GM12878 (cell line): ENCODE results near the gene PLEKHG4B. TPM values are rescaled to one million over a fixed set of nuclear protein-coding genes. Genes with fewer than 3 reads are reported as not detected.

Experiments used
- ATAC-seq: fragments of 200-7000 bp; cut with Tn5 transposase; 3 replicates; pipeline ENCODE4 v1.9.1; 2020; ENCODE audit warnings: mild to moderate bottlenecking, moderate library complexity
- BruUV-seq: library from RNA; stranded (reverse); fragments of 400-500 nt; replicated peaks from 2 replicates; lab custom pipeline; 2021; lab: Mats Ljungman, UMichigan
- CTCF ChIA-PET: fragments of 300-600 bp; sonication (Branson Sonifier 250); formaldehyde crosslinking; extraction: SDS; loops from one replicate; lab custom pipeline; 2021; ENCODE audit warnings: inconsistent platforms; lab: Yijun Ruan, JAX
- POLR2A ChIA-PET: fragments of 350-600 bp; formaldehyde crosslinking; extraction: SDS; loops from one replicate; lab custom pipeline; 2021; ENCODE audit warnings: inconsistent platforms; lab: Charles Lee
- RAD21 ChIA-PET: fragments of 300-600 bp; sonication (Branson Sonifier 250); formaldehyde crosslinking; loops from one replicate; lab custom pipeline; 2023; ENCODE audit warnings: antibody characterized with exemption; ENCODE audit not compliant: unreplicated experiment; lab: Charles Lee
- SMC1A ChIA-PET: fragments of 300-600 bp; sonication (Branson Sonifier 250); formaldehyde crosslinking; loops from one replicate; lab custom pipeline; 2023; ENCODE audit not compliant: unreplicated experiment, uncharacterized antibody; lab: Charles Lee
- DNase-seq: peaks from one replicate; pipeline ENCODE4 v3.0.0-alpha.2; 2011; ENCODE audit warnings: low read depth, low spot score
- FAIRE-seq: peaks from 3 replicates; lab custom pipeline; 2011; peaks lifted over from hg19 to GRCh38; lab: Jason Lieb, UNC
- H2AFZ ChIP-seq: 2 replicates; pipeline ENCODE4 v1.6.0; 2011; ENCODE audit warnings: low read depth, low read length, control low read depth; ENCODE audit not compliant: control insufficient read depth
- H3K27ac ChIP-seq: 2 replicates; pipeline ENCODE4 v1.5.1; 2011; ENCODE audit warnings: control low read depth; ENCODE audit not compliant: control insufficient read depth, insufficient read depth
- H3K27me3 ChIP-seq, 2 experiments: replicated peaks in 1 of 2; 2 replicates each; pipeline versions ENCODE4 v1.6.0 to v1.6.1; 2011; ENCODE audit warnings: low read length in 1 of 2; ENCODE audit not compliant: control insufficient read depth in 2 of 2, insufficient read depth in 2 of 2
- H3K36me3 ChIP-seq, 2 experiments: 2 replicates each; pipeline ENCODE4 v1.5.1; 2011; ENCODE audit warnings: low read length in 1 of 2; ENCODE audit not compliant: control insufficient read depth in 2 of 2, insufficient read depth in 2 of 2
- H3K4me1 ChIP-seq: 2 replicates; pipeline ENCODE4 v1.6.1; 2011; ENCODE audit warnings: mild to moderate bottlenecking, low read length, moderate library complexity, mixed read lengths; ENCODE audit not compliant: control insufficient read depth, insufficient read depth
- H3K4me2 ChIP-seq: 2 replicates; pipeline ENCODE4 v1.6.0; 2011; ENCODE audit warnings: control low read depth; ENCODE audit not compliant: control insufficient read depth, insufficient read depth
- H3K4me3 ChIP-seq: fragments of 200-600 bp; sonication (generic); 2 replicates; pipeline ENCODE4 v1.5.1; 2016
- H3K79me2 ChIP-seq: 2 replicates; pipeline ENCODE4 v1.6.0; 2011; ENCODE audit warnings: low read length; ENCODE audit not compliant: control insufficient read depth, insufficient read depth
- H3K9ac ChIP-seq: 2 replicates; pipeline ENCODE4 v1.8.0; 2011; ENCODE audit warnings: low read length, control low read depth, mixed read lengths; ENCODE audit not compliant: control insufficient read depth, insufficient read depth
- H3K9me3 ChIP-seq: replicated peaks from 3 replicates; pipeline ENCODE4 v1.5.1; 2011; ENCODE audit warnings: mild to moderate bottlenecking, low read length; ENCODE audit not compliant: control insufficient read depth, insufficient read depth
- H4K20me1 ChIP-seq: 2 replicates; pipeline ENCODE4 v1.6.0; 2011; ENCODE audit not compliant: control insufficient read depth, insufficient read depth
- BHLHE40 ChIP-seq, 2 experiments: fragments of 450-650 bp in 1 of 2; IDR thresholded peaks; 2 replicates each; pipeline ENCODE4 v1.6.1; 2011 to 2017; ENCODE audit warnings: low read depth in 2 of 2, borderline replicate concordance in 1 of 2, improper control_type of control experiment in 1 of 2, low read length in 1 of 2, mild to moderate bottlenecking in 1 of 2
- E4F1 ChIP-seq: fragments of 450-650 bp; IDR thresholded peaks from 2 replicates; pipeline ENCODE4 v1.6.1; 2018; ENCODE audit warnings: borderline replicate concordance, mild to moderate bottlenecking; ENCODE audit not compliant: partially characterized antibody
- ELK1 ChIP-seq: IDR thresholded peaks from 2 replicates; pipeline ENCODE4 v1.6.1; 2012; ENCODE audit warnings: low read depth, low read length, improper control_type of control experiment
- HDAC2 ChIP-seq: fragments of 200-600 bp; sonication (generic); IDR thresholded peaks from 2 replicates; pipeline ENCODE4 v1.6.1; 2017
- NR2C1 ChIP-seq: fragments of 450-650 bp; IDR thresholded peaks from 2 replicates; pipeline ENCODE4 v1.6.1; 2017; ENCODE audit warnings: antibody characterized with exemption, mild to moderate bottlenecking, moderate library complexity
- RELB ChIP-seq: fragments of 450-650 bp; IDR thresholded peaks from 2 replicates; pipeline ENCODE4 v1.6.1; 2017; ENCODE audit warnings: low read depth, mild to moderate bottlenecking, moderate library complexity
- SPI1 ChIP-seq: IDR thresholded peaks from 2 replicates; pipeline ENCODE4 v1.6.1; 2011; ENCODE audit warnings: low read depth, mild to moderate bottlenecking, low read length, moderate library complexity, borderline replicate concordance; ENCODE audit not compliant: insufficient read depth
- SREBF1 ChIP-seq: IDR thresholded peaks from 2 replicates; pipeline ENCODE4 v1.6.1; 2012; ENCODE audit warnings: mild to moderate bottlenecking, low read length
- TBL1XR1 ChIP-seq: IDR thresholded peaks from 2 replicates; pipeline ENCODE4 v1.6.1; 2012; ENCODE audit warnings: low read depth, low read length, improper control_type of control experiment
- YBX1 ChIP-seq: fragments of 450-650 bp; IDR thresholded peaks from 2 replicates; pipeline ENCODE4 v1.6.1; 2016; ENCODE audit warnings: antibody characterized with exemption
- ZNF592 ChIP-seq: fragments of 450-650 bp; IDR thresholded peaks from 2 replicates; pipeline ENCODE4 v1.6.1; 2017; ENCODE audit warnings: mild to moderate bottlenecking, moderate library complexity
- WGBS: methylation state at CpG from one replicate; pipeline ENCODE4 v1.1.6; 2016; ENCODE audit warnings: low lambda C conversion rate; ENCODE audit not compliant: insufficient replicate concordance, insufficient coverage; ENCODE audit errors: missing lambda C conversion rate; 5-methylcytosine and 5-hydroxymethylcytosine counted together
- in situ Hi-C: fragments of 300-500 bp; cut with MboI; formaldehyde crosslinking; loops from 9 replicates; pipeline ENCODE4 v1.14.3; 2018; ENCODE audit warnings: mixed read lengths
- intact Hi-C: fragments of 100-400 bp; cut with micrococcal nuclease; formaldehyde crosslinking; loops from one replicate; pipeline ENCODE4 v1.14.2; 2022; ENCODE audit not compliant: unreplicated experiment
- polyA plus RNA-seq, 11 experiments: library from polyadenylated mRNA; depleted of rRNA in 4 of 11; unstranded in 6 of 11; stranded (reverse) in 5 of 11; fragments of >200 nt; fragmentation: Nextera tagmentation in 4 of 11; fragmentation: Illumina TruSeq in 1 of 11; extraction: Ambion mirVana in 4 of 11; extraction: Trizol in 1 of 11; gene quantifications; 1 replicate in 1 of 11; 2 replicates in 10 of 11; pipeline versions ENCODE4 v1.2.1 to v1.2.3, GENCODE V29; 2011 to 2016; ENCODE audit warnings: inconsistent platforms in 2 of 11, missing spikeins in 2 of 11, low read depth in 1 of 11
- total RNA-seq, 4 experiments: library from RNA; depleted of rRNA in 3 of 4; stranded (reverse); fragments of >200 nt in 3 of 4; fragmentation: Illumina TruSeq in 1 of 4; extraction: Trizol in 1 of 4; gene quantifications; 2 replicates each; pipeline versions ENCODE4 v1.2.1 to v1.2.3, GENCODE V29; 2013 to 2021

Gene PLEKHG4B
- total and polyA plus RNA-seq, 10 of the 15 experiments (the other 5 are each of a cell fraction or from before 2014, with no cell fraction given): under 0.01 to 0.05 (median 0.01) TPM; not detected in 6

- Histone ChIP-seq H3K27ac (no peak overlapping the region), H3K4me3 (no peak overlapping the region), H3K4me1 (no peaks in the 10 kb centered on the region), H3K36me3 (no peaks in the 10 kb centered on the region), H3K79me2 (no peaks in the 10 kb centered on the region), H3K9ac (no peak overlapping the region), H3K27me3 (peaks cover 0 to under 1% of the 10 kb centered on the region in 2 experiments; a peak in 2 of 4 replicates), H3K9me3 (no peaks in the 10 kb centered on the region), H3K4me2 (no peak overlapping the region), H2AFZ (no peak overlapping the region), H4K20me1 (no peaks in the 10 kb centered on the region)
- ChIA-PET RAD21 (no interaction called here), POLR2A (no interaction called here), CTCF (no interaction called here), SMC1A (no interaction called here)
- TF ChIP-seq HDAC2 (no peak), NR2C1 (no peak), SPI1 (no peak), YBX1 (no peak), TBL1XR1 (no peak), BHLHE40 (IDR thresholded peaks at IDR 0.05; ENCODE audit: borderline replicate concordance in 1 of 2, low read depth in 2 of 2, low read length in 1 of 2) (no peak), ELK1 (no peak), ZNF592 (no peak), RELB (no peak), SREBF1 (no peak), E4F1 (no peak)
- FAIRE-seq (no peak), DNase-seq (no peak), ATAC-seq (no peak)
- no TSS peak for BruUV-seq
- in situ Hi-C loops (no loop called here), intact Hi-C loops (no loop called here)
- WGBS: 30% methylated on average over 3 of the region's 3 CpGs
Measured at GRCh38 chr5:99815-100214, 7.8 kb downstream of the PLEKHG4B start.
